NB4 (cell line): ENCODE data around the gene GFAP.
A peak's percentile ranks its signal among the peaks of the same experiment; 100 is the strongest.
"Not testable (repeated sequence)": the region's sequence is repeated elsewhere in the genome, so short reads cannot be mapped to it uniquely, and the experiment has no call there.

ENCODE experiments used
- DNase-seq: peaks from one replicate; pipeline ENCODE4 v3.0.0; 2010; ENCODE audit warnings: low read depth
- H3K4me3 ChIP-seq: one replicate; pipeline ENCODE4 v1.5.1; 2011; ENCODE audit warnings: mild to moderate bottlenecking, low read depth, low read length, moderate library complexity
- CTCF ChIP-seq: IDR thresholded peaks from one replicate; pipeline ENCODE4 v1.5.1; 2012; ENCODE audit warnings: low read depth, low read length
- MAX ChIP-seq: IDR thresholded peaks from 2 replicates; pipeline ENCODE4 v1.6.1; 2011; ENCODE audit warnings: low read depth, low read length
- MYC ChIP-seq: IDR thresholded peaks from 2 replicates; pipeline ENCODE4 v1.6.1; 2011; ENCODE audit warnings: low read depth, low read length
- POLR2A ChIP-seq: IDR thresholded peaks from 2 replicates; pipeline ENCODE4 v1.6.1; 2011; ENCODE audit warnings: mild to moderate bottlenecking; ENCODE audit not compliant: insufficient read length; ENCODE audit errors: extremely low read depth

Gene GFAP

DNA sequence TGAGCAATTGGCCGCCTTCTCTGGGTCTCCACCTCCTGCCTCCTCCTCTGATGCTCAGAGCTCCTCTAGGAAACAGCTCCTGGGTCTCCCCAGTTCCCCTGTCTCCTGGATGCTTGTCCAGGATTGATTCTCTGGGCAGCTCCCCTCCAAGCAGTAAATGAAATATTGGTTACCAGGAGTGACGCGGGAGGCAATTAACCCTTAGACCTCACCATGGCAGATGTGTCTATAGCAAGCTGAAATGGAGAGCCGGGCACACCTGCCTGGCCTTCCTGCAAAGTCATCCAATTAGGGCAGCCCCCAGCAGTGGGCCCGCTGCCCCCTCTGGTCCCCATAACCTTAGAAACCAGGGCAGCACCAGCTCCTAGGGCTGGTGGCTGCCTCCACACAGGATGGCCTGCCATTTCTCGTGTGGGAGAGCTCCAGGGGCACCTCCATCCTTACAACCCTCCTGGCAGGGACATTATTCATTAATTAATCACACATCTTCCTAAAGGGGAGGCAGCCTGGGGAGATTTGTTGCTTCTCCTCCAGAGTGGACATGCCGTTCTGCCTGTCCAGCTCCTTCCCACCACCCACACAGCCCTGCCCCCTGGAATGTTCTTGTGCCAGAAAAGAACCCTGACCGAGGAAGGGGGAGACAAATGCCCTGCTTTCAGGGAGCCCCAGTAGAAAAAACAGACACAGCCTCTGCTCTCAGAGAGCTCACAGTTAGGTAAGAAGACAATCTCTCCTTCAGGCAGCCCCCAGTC, 40.5 kb upstream of the GFAP start:
- DNase-seq = no peak
- TF ChIP-seq MYC (no peak), POLR2A (no peak), CTCF (no peak)
- no peak overlapping the region for H3K4me3 ChIP-seq

GRCh38 chr17:44952946-44953475, 37.7 kb upstream of the GFAP start:
- DNase-seq = no peak
- TF ChIP-seq MYC (no peak), POLR2A (no peak), MAX (no peak), CTCF (no peak)
- no peak overlapping the region for H3K4me3 ChIP-seq

- H3K4me3 ChIP-seq = peak overlapping the region; percentile 82
- no peak for DNase-seq
- no peak for TF ChIP-seq POLR2A
- TF ChIP-seq MYC = no peak
- TF ChIP-seq CTCF = no peak
- no peak for TF ChIP-seq MAX
Observed at GRCh38 chr17:44948315-44948795, 33.1 kb upstream of the GFAP start.

- peak; percentile 98 for DNase-seq
- H3K4me3 ChIP-seq = peak within 1 kb of the TSS; percentile 82
- TF ChIP-seq MYC (peak; percentile 85), CTCF (no peak), MAX (peak; percentile 67), POLR2A (peak; percentile 86)
Observed at GRCh38 chr17:44947461-44948314, 32.4 kb upstream of the GFAP start, which contains the start of gene KIF18B. Gene KIF18B, minus strand, starts transcription at chr17:44947773. Its CDS starts 11,429 bp downstream, at chr17:44936344.

- H3K4me3 ChIP-seq = peak overlapping the region; percentile 82
- DNase-seq = not testable (repeated sequence)
Observed at GRCh38 chr17:44945652-44946051, 30.4 kb upstream of the GFAP start.

DNA sequence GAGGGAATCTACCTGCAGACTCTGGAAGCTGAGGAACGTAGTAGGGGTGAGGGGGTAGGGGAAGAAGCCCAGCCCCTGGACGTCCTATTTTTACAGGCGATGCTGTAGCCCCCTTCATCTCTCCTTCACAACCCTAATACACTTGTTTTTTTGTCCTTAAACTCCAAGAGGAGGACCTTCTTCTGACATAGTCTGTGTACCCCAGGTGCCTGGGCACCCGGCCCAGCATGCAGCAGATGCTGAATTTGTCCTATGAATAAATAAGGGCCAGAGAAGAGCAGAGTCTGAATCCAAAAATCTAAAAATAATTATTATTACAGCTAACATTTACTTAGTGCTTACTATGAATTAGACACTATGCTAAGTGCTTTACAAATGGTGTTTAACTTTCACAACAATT, 27.2 kb upstream of the GFAP start:
- no peak overlapping the region for H3K4me3 ChIP-seq
- no peak for DNase-seq
- no peak for TF ChIP-seq MAX
- TF ChIP-seq MYC = no peak
- TF ChIP-seq POLR2A = no peak
- TF ChIP-seq CTCF = no peak
